HUES64 (cell line): ENCODE data around the gene SKA1.
A peak's percentile ranks its signal among the peaks of the same experiment; 100 is the strongest.

Source experiments
- H3K27ac ChIP-seq: 2 replicates; pipeline ENCODE4 v1.7.0; 2013; ENCODE audit warnings: low read depth, low read length, inconsistent platforms
- H3K27me3 ChIP-seq: 2 replicates; pipeline ENCODE4 v1.6.1; 2013; ENCODE audit warnings: mild to moderate bottlenecking, low read length; ENCODE audit not compliant: insufficient read depth
- H3K36me3 ChIP-seq: 2 replicates; pipeline ENCODE4 v1.6.1; 2013; ENCODE audit warnings: mild to moderate bottlenecking, low read length; ENCODE audit not compliant: insufficient read depth
- H3K4me1 ChIP-seq: 2 replicates; pipeline ENCODE4 v1.6.1; 2013; ENCODE audit warnings: mild to moderate bottlenecking, low read length, moderate library complexity; ENCODE audit not compliant: insufficient read depth
- H3K4me3 ChIP-seq: 2 replicates; pipeline ENCODE4 v1.5.1; 2013; ENCODE audit warnings: mild to moderate bottlenecking, low read length, moderate library complexity
- H3K9ac ChIP-seq: 2 replicates; pipeline ENCODE4 v1.6.1; 2013; ENCODE audit warnings: mild to moderate bottlenecking, low read depth, low read length
- H3K9me3 ChIP-seq: 2 replicates; pipeline ENCODE4 v1.6.1; 2013; ENCODE audit warnings: low read depth, low read length; ENCODE audit not compliant: insufficient read depth
- WGBS: fragments of 150-250, 120-280 bp; methylation state at CpG from one replicate; pipeline ENCODE4 v1.1.7; 2013; ENCODE audit warnings: missing lambda C conversion rate; 5-methylcytosine and 5-hydroxymethylcytosine counted together

SKA1 gene

DNA sequence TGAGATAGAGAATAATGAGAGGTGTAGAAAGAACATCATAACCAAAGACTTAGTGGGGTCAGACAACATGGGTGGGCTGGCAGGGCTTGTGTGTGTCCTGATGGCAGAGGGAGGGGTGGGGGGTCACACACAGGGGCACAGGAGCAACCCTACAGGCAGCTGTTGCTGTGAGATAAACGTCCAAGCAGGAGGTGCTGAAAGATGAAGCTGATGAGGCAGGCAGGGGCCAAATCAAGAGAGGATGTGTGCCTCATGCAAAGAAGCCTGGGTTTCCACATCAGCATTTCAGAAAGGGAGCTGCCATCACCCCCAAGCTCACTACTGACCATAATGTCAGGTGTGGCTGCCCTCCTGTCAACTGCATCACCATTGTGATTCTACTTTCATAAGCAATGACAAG, 16.0 kb upstream of the SKA1 start:
- Histone ChIP-seq H3K27me3 (no peaks in the 10 kb centered on the region), H3K27ac (no peak overlapping the region), H3K4me3 (no peak overlapping the region), H3K36me3 (no peaks in the 10 kb centered on the region), H3K4me1 (peaks cover 7% of the 10 kb centered on the region; the same call in 1 of the 2 replicates), H3K9me3 (no peaks in the 10 kb centered on the region), H3K9ac (no peak overlapping the region)
- WGBS, result 26% methylated on average over 1 of the region's 1 CpG

- Histone ChIP-seq H3K36me3 (no peaks in the 10 kb centered on the region), H3K27me3 (no peaks in the 10 kb centered on the region), H3K4me3 (no peak overlapping the region), H3K4me1 (peaks cover 7% of the 10 kb centered on the region; the same call in 1 of the 2 replicates), H3K9me3 (no peaks in the 10 kb centered on the region), H3K27ac (no peak overlapping the region), H3K9ac (no peak overlapping the region)
- WGBS, result 95% methylated on average over 2 of the region's 2 CpGs
Observed at GRCh38 chr18:50359806-50360205, 15.0 kb upstream of the SKA1 start.

DNA sequence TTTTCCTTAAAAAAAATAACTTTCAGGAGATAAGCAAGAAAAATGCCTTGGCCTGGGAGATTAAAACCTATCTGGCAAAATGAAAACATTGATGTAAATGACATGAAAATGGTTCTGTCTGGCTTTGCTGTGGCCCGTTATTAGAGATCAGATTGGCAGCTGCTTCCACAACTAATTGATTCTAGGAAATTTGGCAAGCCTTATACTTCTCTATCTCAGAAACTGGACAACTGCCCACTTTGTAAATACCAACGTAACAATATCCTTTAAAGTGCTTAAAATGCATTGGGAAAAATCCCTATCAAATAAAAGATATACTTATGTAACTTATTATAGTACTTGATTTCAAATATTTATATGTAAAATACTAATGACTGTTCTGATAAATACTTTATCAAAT, 14.2 kb upstream of the SKA1 start:
- Histone ChIP-seq H3K4me1 (peaks cover 7% of the 10 kb centered on the region; the same call in 1 of the 2 replicates), H3K27ac (no peak overlapping the region), H3K36me3 (no peaks in the 10 kb centered on the region), H3K9me3 (no peaks in the 10 kb centered on the region), H3K9ac (no peak overlapping the region), H3K4me3 (no peak overlapping the region), H3K27me3 (no peaks in the 10 kb centered on the region)
- WGBS, result 95% methylated on average over 1 of the region's 2 CpGs

GRCh38 chr18:50369672-50370071, 5.2 kb upstream of the SKA1 start:
- peaks cover 5% of the 10 kb centered on the region for H3K4me1 ChIP-seq

GRCh38 chr18:50372743-50373142, 2.1 kb upstream of the SKA1 start:
- Histone ChIP-seq H3K4me1 (peaks cover 11% of the 10 kb centered on the region), H3K4me3 (no peak overlapping the region), H3K9ac (no peak overlapping the region), H3K9me3 (peaks cover 11% of the 10 kb centered on the region), H3K27me3 (no peaks in the 10 kb centered on the region), H3K36me3 (peaks cover 13% of the 10 kb centered on the region), H3K27ac (no peak overlapping the region)
- WGBS, result 94% methylated on average over 5 of the region's 5 CpGs

More at GRCh38 chr18:50369672-50370071, 5.2 kb upstream of the SKA1 start:
- Histone ChIP-seq H3K9me3 (peaks cover 11% of the 10 kb centered on the region), H3K36me3 (no peaks in the 10 kb centered on the region), H3K9ac (no peak overlapping the region), H3K27ac (no peak overlapping the region), H3K4me3 (no peak overlapping the region), H3K27me3 (no peaks in the 10 kb centered on the region)

DNA sequence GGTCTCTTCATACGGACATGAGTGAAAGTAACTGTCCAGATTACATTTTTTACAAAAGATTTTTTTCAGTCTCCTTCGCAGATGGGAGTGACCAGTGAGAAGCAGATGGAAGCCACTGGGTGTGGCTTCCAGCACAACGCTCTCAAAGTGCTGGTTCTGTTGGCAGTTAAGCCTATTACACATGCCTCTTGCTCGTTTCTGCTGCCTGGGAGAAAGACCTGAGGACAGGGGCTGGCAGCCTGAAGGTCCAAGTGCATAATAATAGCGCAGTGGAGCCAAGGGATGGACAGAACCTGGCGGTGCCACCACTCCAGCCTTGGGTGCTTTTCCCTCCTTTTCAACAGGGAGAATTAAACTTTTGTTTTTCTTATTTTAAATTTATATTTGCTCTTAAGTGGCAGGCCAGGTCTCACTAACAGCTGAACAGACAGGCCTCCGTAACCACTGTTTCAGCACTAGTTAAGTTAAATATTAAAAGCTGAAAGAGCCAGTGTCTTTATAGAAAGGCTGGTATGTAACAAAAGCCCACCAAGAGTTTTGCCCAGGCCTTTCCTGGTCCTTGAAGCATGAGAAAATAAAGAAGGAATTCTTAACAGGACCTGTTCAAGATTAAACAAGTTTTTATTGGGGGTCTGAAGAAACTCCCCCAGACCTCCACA, 1.2 kb upstream of the SKA1 start:
- peaks cover 11% of the 10 kb centered on the region for H3K9me3 ChIP-seq
- H3K36me3 ChIP-seq, result peaks cover 17% of the 10 kb centered on the region
- 79% methylated on average over 7 of the region's 7 CpGs for WGBS
- no peaks in the 10 kb centered on the region for H3K27me3 ChIP-seq
- no peak overlapping the region for H3K4me3 ChIP-seq
- H3K27ac ChIP-seq, result no peak overlapping the region
- H3K4me1 ChIP-seq, result peaks cover 11% of the 10 kb centered on the region
- H3K9ac ChIP-seq, result no peak overlapping the region

- 78% methylated on average over 6 of the region's 8 CpGs for whole genome bisulfite sequencing
- Histone ChIP-seq H3K9ac (peak overlapping the region; percentile 46; the same call in 1 of the 2 replicates), H3K36me3 (peaks cover 17% of the 10 kb centered on the region), H3K4me1 (peaks cover 11% of the 10 kb centered on the region), H3K27ac (peak overlapping the region; percentile 55; the same call in 1 of the 2 replicates), H3K4me3 (peak overlapping the region; percentile 39), H3K27me3 (no peaks in the 10 kb centered on the region), H3K9me3 (peaks cover 10% of the 10 kb centered on the region)
Observed at GRCh38 chr18:50374220-50374752, 560 bp upstream of the SKA1 start.

DNA sequence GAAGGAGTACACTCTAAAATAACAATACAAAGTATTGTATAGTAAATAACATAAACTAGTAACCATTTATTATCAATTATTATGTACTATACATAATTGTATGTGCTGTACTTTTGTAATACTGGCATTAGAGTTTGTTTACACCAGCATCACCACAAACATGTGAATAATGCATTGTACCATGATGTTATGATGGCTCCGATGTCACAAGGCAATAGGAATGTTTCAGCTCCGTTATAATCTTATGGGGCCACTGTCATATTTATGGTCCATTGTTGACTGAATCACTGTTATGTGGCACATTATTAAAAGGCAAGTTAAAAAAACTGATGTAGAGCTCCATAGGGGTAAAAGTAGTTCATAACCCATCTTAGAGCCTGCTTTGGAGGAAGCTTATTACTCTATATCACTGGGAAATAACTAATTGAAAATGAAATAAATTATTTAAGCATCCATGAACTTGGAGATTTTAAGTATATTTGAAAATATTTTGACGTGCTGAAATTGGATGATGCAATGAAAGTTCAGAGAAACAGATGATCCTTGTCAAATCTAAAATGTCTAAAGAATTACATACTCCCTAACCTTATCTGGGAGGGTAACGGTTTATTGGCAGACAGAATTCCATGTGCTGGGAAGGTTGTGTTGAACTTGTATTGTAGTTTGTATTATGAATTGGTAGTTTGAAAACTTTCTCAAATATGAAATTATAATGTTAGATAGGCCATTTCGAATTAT, 2.4 kb downstream of the SKA1 start:
- Histone ChIP-seq H3K36me3 (peaks cover 39% of the 10 kb centered on the region), H3K4me1 (peaks cover 11% of the 10 kb centered on the region), H3K27ac (no peak overlapping the region), H3K27me3 (no peaks in the 10 kb centered on the region), H3K9ac (no peak overlapping the region), H3K4me3 (no peak overlapping the region), H3K9me3 (no peaks in the 10 kb centered on the region)
- over 99% methylated on average over 3 of the region's 5 CpGs for WGBS

GRCh38 chr18:50388988-50389387, 14.1 kb downstream of the SKA1 start:
- Histone ChIP-seq H3K4me3 (no peak overlapping the region), H3K9me3 (no peaks in the 10 kb centered on the region), H3K36me3 (peaks cover 55% of the 10 kb centered on the region), H3K27ac (no peak overlapping the region), H3K4me1 (no peaks in the 10 kb centered on the region), H3K27me3 (no peaks in the 10 kb centered on the region), H3K9ac (no peak overlapping the region)
- 85% methylated on average over 1 of the region's 2 CpGs for WGBS

- H3K27ac ChIP-seq, result no peak overlapping the region
- H3K9ac ChIP-seq, result no peak overlapping the region
- H3K4me3 ChIP-seq, result no peak overlapping the region
- H3K9me3 ChIP-seq, result no peaks in the 10 kb centered on the region
- 96% methylated on average over 3 of the region's 3 CpGs for WGBS
- peaks cover 23% of the 10 kb centered on the region for H3K36me3 ChIP-seq
- peaks cover 14% of the 10 kb centered on the region for H3K27me3 ChIP-seq
- peaks cover 14% of the 10 kb centered on the region for H3K4me1 ChIP-seq
Observed at GRCh38 chr18:50393802-50394201, 19.0 kb downstream of the SKA1 start.

- 97% methylated on average over 2 of the region's 2 CpGs for WGBS
- H3K36me3 ChIP-seq, result peaks cover 23% of the 10 kb centered on the region
- no peak overlapping the region for H3K27ac ChIP-seq
Observed at GRCh38 chr18:50395093-50395492, 20.2 kb downstream of the SKA1 start.

More at GRCh38 chr18:50395093-50395492, 20.2 kb downstream of the SKA1 start:
- Histone ChIP-seq H3K4me3 (no peak overlapping the region), H3K9me3 (no peaks in the 10 kb centered on the region), H3K9ac (no peak overlapping the region), H3K27me3 (peaks cover 26% of the 10 kb centered on the region), H3K4me1 (peaks cover 27% of the 10 kb centered on the region)
